ENCODE results near the gene HNRNPLL. TPM values are rescaled to one million over a fixed set of nuclear protein-coding genes. Genes with fewer than 3 reads are reported as not detected.

The HNRNPLL gene
- total RNA-seq, 3 donors from 2014 or later, result 48.3 to 75.1 (median 57.0) TPM

DNA sequence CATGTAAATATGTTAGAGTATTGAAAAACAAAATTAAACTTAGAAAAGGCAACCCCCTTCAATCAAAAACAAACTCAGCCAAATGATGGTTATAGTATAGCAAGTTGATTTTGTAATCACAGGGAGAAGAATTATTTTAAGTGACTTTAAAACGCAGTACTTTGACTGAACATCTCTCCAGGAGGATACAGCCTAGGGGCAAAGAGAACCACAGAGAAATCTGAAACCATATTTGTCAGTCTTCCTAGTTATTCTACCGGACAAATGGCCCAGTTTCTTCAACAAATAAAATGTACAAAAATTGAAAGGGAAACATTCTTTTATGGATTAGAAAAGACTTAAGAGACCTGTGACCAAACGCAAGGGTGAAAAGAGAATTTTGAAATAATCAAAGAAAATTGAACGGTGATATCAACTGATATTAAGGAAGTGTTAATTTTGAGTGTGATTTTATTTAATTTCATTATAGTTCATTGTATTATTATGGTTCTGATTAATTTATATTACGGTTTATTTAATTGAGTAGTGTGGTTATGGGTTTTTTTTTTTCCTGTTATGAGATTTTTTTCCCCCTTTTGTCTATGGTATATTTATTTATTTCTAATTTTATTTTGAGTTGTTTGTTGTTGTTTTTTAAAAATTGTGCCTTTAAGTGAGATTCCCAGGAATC lies 75.3 kb downstream of the HNRNPLL start:
- no peak for TF ChIP-seq POLR2AphosphoS5 (IDR thresholded peaks at IDR 0.05)
- TF ChIP-seq, protein P1, sequence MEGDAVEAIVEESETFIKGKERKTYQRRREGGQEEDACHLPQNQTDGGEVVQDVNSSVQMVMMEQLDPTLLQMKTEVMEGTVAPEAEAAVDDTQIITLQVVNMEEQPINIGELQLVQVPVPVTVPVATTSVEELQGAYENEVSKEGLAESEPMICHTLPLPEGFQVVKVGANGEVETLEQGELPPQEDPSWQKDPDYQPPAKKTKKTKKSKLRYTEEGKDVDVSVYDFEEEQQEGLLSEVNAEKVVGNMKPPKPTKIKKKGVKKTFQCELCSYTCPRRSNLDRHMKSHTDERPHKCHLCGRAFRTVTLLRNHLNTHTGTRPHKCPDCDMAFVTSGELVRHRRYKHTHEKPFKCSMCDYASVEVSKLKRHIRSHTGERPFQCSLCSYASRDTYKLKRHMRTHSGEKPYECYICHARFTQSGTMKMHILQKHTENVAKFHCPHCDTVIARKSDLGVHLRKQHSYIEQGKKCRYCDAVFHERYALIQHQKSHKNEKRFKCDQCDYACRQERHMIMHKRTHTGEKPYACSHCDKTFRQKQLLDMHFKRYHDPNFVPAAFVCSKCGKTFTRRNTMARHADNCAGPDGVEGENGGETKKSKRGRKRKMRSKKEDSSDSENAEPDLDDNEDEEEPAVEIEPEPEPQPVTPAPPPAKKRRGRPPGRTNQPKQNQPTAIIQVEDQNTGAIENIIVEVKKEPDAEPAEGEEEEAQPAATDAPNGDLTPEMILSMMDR (IDR thresholded peaks at IDR 0.05), result no peak
- TF ChIP-seq POLR2A (IDR thresholded peaks at IDR 0.05), result no peak
- H3K9me3 ChIP-seq, result no peaks in the 10 kb centered on the region
- no peaks in the 10 kb centered on the region for H3K27me3 ChIP-seq
- intact Hi-C loops (cut with DNase I; ENCODE audit: low total_unique reads), result no loop called here
- DNase-seq (ENCODE audit: low spot score in 2 of 2), result no peak
- peak overlapping the region; percentile 34 to 65 (median 54) for H3K4me3 ChIP-seq
- no peaks in the 10 kb centered on the region for H3K4me1 ChIP-seq
- H3K27ac ChIP-seq, result peak overlapping the region in 1 of 2 donors; percentile 74
- H3K36me3 ChIP-seq, result no peaks in the 10 kb centered on the region

DNA sequence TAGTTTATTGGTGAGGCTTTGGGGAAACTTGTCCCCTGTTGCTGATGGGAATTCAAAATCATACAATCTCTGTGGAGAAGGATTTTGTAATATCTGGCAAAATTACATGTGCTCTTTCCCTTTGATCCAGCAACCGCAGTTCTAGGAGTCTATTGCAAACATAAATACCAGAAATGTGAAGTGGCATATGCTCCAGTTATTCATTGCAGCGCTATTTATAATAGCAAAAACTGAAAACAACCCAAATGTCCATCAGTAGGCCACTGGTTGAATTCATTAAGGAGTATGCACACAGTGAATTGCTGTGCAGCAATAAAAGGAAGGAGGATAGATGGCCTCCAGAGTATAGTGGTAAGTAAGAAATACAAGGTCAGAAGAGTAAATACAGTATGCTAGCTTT lies 76.5 kb downstream of the HNRNPLL start:
- TF ChIP-seq POLR2A (IDR thresholded peaks at IDR 0.05) (no peak), POLR2AphosphoS5 (IDR thresholded peaks at IDR 0.05) (no peak)
- TF ChIP-seq, protein P1 (IDR thresholded peaks at IDR 0.05), result no peak
- H3K36me3 ChIP-seq, result no peaks in the 10 kb centered on the region
- no peak overlapping the region for H3K27ac ChIP-seq
- no peak overlapping the region for H3K4me3 ChIP-seq
- intact Hi-C loops (cut with DNase I; ENCODE audit: low total_unique reads), result no loop called here
- H3K9me3 ChIP-seq, result no peaks in the 10 kb centered on the region
- H3K27me3 ChIP-seq, result no peaks in the 10 kb centered on the region
- no peak for DNase-seq (ENCODE audit: low spot score in 2 of 2)
- H3K4me1 ChIP-seq, result no peaks in the 10 kb centered on the region

DNA sequence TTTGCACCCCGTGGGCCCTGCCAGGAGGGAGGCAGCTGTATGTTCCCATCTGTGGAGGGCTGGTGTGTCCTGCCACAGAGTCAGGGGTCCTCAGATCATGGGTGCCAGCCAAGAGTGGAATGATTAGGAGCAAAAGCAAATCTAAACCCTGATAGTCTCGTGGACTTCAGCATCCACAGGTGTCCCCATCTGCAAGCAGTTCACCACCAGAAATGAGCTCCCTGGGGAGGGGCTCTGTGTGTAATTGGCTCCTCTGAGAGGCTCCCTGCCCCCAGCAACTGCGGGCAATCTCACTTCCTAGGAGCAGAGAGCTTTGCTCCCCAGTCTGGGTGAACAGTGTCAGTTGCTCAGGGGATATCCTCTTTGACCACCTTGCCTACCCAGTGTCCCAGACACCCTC lies 78.1 kb downstream of the HNRNPLL start:
- no peaks in the 10 kb centered on the region for H3K36me3 ChIP-seq
- no peak overlapping the region for H3K27ac ChIP-seq
- H3K4me3 ChIP-seq, result no peak overlapping the region
- intact Hi-C loops (cut with DNase I; ENCODE audit: low total_unique reads), result no loop called here
- no peaks in the 10 kb centered on the region for H3K4me1 ChIP-seq
- no peak for TF ChIP-seq POLR2AphosphoS5 (IDR thresholded peaks at IDR 0.05)
- TF ChIP-seq, protein P1 (IDR thresholded peaks at IDR 0.05), result no peak
- no peak for TF ChIP-seq POLR2A (IDR thresholded peaks at IDR 0.05)
- DNase-seq (ENCODE audit: low spot score in 2 of 2), result no peak
- no peaks in the 10 kb centered on the region for H3K9me3 ChIP-seq
- no peaks in the 10 kb centered on the region for H3K27me3 ChIP-seq

DNA sequence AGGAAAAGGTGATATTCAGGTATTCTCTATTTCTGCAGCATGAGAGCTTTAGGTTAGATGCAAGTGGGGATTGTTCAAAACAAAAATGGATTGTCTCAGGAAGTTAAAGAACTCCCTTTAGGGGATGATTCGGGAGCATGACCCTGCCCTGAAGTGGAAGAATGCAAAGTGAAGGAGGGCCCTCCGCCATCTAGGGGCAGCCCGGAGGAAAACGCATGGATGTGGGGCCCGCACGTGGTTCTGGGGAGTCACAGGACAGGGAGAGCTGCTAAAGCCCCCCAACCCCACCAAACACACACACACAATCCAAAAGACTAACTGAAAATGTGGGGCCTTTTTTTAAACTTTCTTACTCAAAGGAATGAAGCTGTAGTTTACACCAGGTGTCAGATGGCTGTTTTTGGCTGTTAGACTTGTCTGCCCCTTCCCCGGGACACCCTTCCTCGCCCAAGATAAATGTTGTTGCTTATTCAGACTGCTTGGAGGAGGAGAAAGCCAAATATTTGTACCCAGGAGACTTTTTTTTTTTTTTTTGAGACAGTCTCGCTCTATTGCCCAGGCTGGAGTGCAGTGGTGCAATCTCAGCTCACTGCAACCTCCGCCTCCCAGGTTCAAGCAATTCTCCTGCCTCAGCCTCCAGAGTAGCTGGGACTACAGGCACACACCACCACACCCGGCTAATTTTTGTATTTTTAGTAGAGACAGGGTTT lies 78.8 kb downstream of the HNRNPLL start:
- DNase-seq (ENCODE audit: low spot score in 2 of 2), result no peak
- no peaks in the 10 kb centered on the region for H3K9me3 ChIP-seq
- H3K27me3 ChIP-seq, result no peaks in the 10 kb centered on the region
- no peaks in the 10 kb centered on the region for H3K36me3 ChIP-seq
- TF ChIP-seq POLR2A (IDR thresholded peaks at IDR 0.05) (no peak), POLR2AphosphoS5 (IDR thresholded peaks at IDR 0.05) (no peak)
- TF ChIP-seq, protein P1 (IDR thresholded peaks at IDR 0.05), result no peak
- intact Hi-C loops (cut with DNase I; ENCODE audit: low total_unique reads), result no loop called here
- no peak overlapping the region for H3K4me3 ChIP-seq
- no peak overlapping the region for H3K27ac ChIP-seq
- H3K4me1 ChIP-seq, result no peaks in the 10 kb centered on the region

DNA sequence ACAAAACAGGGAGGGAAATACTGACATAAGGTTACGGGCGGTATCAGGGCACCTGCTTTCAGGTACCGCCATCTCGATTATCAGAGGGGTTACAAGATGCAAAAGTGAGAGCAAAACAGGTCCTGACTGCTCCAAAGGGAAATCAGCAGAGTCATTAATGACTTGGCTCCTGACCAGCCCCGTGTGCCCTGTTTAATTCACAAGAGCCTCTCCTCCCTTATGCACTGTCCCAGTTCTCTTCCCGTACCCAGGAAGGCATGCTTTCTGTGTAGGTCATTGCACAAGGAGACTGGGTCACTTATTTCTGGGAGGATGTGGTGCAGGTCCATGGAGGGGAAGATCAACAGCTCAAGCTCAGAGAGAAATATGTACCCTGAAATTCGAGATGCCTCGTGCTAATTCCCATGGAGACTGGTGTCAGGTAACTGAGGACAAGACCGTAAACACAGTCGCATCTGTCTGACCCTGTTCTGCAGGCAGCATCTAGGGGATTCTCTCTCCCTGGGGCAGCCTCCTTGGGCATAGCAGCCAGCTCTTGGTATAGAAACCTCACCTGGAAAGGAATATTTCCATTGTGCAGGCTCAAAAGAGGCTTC lies 79.9 kb downstream of the HNRNPLL start:
- TF ChIP-seq POLR2A (IDR thresholded peaks at IDR 0.05) (no peak), POLR2AphosphoS5 (IDR thresholded peaks at IDR 0.05) (no peak)
- TF ChIP-seq, protein P1 (IDR thresholded peaks at IDR 0.05), result no peak
- no peaks in the 10 kb centered on the region for H3K4me1 ChIP-seq
- no peak overlapping the region for H3K4me3 ChIP-seq
- no peak for DNase-seq (ENCODE audit: low spot score in 2 of 2)
- intact Hi-C loops (cut with DNase I; ENCODE audit: low total_unique reads), result no loop called here
- no peaks in the 10 kb centered on the region for H3K9me3 ChIP-seq
- no peaks in the 10 kb centered on the region for H3K36me3 ChIP-seq
- H3K27me3 ChIP-seq, result no peaks in the 10 kb centered on the region
- H3K27ac ChIP-seq, result no peak overlapping the region
